Measurements from ENCODE around the gene ACAP3.

- peak; percentile 32 to 61 (median 53) for TF ChIP-seq CTCF (IDR thresholded peaks at IDR 0.05)
- TF ChIP-seq EP300 (IDR thresholded peaks at IDR 0.05) = no peak
- peak; percentile 9 to 38 (median 27) for TF ChIP-seq POLR2AphosphoS5 (IDR thresholded peaks at IDR 0.05)
Observed at GRCh38 chr1:1349256-1350012, 41.7 kb upstream of the ACAP3 start, which contains the start of gene DVL1.

Measured in sigmoid colon (tissue), 4 donors.